GM20000 (cell line): ENCODE results near the gene CHRM1.

Experiments used
- DNase-seq: peaks from one replicate; pipeline ENCODE4 v3.0.0; 2012; ENCODE audit warnings: low spot score
- TF ChIP-seq, protein P1 (sequence below): IDR thresholded peaks from 2 replicates; pipeline ENCODE4 v1.5.1; 2012; ENCODE audit warnings: mild to moderate bottlenecking, control low read depth; ENCODE audit errors: extremely low read depth, missing control alignments

CHRM1 gene

DNA sequence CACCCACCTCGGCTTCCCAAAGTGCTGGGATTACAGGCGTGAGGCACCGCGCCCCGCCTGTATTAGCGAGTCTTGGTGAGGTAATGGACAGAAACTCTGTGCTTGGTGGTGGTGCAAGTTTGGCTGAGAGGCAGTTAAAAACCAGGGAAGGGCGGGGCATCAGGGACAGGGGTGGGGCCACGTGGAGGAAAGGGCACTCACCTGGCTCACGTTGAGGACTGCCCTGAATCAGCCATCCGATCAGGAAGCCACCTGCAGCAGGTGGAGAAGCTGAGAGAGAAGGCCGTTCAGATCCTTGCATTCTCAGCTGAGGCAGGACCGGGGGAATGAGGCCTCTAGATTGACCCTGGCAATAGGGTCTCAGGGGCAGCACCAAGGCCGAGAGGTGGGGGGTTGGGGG lies 12.1 kb upstream of the CHRM1 start:
- DNase-seq: no peak
- TF ChIP-seq, protein P1, sequence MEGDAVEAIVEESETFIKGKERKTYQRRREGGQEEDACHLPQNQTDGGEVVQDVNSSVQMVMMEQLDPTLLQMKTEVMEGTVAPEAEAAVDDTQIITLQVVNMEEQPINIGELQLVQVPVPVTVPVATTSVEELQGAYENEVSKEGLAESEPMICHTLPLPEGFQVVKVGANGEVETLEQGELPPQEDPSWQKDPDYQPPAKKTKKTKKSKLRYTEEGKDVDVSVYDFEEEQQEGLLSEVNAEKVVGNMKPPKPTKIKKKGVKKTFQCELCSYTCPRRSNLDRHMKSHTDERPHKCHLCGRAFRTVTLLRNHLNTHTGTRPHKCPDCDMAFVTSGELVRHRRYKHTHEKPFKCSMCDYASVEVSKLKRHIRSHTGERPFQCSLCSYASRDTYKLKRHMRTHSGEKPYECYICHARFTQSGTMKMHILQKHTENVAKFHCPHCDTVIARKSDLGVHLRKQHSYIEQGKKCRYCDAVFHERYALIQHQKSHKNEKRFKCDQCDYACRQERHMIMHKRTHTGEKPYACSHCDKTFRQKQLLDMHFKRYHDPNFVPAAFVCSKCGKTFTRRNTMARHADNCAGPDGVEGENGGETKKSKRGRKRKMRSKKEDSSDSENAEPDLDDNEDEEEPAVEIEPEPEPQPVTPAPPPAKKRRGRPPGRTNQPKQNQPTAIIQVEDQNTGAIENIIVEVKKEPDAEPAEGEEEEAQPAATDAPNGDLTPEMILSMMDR: no peak

GRCh38 chr11:62931499-62932278 lies 10.5 kb upstream of the CHRM1 start:
- no peak for DNase-seq
- TF ChIP-seq, protein P1: no peak

DNA sequence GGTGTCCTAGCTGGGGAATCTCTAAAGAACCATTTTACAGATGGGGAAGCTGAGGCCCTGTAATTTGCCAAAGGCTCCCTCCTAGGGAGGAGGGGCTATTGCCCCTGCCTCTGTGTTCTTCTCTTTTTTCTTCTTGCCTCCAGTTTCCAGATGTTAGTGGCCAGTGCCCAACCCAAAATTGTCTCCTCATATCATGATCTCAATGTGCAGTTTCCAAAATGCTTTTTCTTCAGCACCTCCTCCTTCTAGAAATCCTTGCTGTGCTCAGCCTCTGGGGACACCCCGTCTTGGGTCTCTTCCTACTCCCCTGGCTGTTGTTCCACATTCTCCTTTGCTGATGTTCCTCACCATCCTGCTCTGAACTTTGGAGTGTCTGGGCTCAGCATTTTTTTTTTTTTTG lies 9.5 kb upstream of the CHRM1 start:
- no peak for DNase-seq

GRCh38 chr11:62930157-62930556 lies 9.0 kb upstream of the CHRM1 start:
- no peak for DNase-seq
- TF ChIP-seq, protein P1: no peak

More for the DNA sequence above, 9.5 kb upstream of the CHRM1 start:
- TF ChIP-seq, protein P1: no peak

DNA sequence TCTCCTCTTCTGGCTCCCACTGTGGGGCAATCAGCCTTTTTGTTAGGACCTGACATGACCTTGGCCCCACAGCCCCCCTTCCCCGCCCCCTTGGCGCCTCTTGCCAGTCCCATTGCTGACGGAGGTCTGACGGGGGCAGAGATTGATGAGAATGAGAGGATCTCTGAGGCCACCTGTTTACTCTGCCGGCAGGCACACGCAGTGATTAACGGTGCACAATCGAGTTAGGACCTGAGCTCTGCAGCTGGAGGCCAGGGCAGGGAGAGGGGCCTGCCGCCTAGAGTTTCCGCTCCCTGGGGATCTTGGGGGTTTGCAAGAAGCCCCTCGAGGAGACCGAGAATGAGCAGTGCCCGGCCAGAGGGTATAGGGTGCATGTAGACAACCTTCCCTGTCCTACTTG lies 6.8 kb upstream of the CHRM1 start:
- DNase-seq: no peak
- TF ChIP-seq, protein P1: no peak

- TF ChIP-seq, protein P1: no peak
- DNase-seq: no peak
These were observed 5.7 kb upstream of the CHRM1 start for GRCh38 chr11:62926680-62927455.
